Measurements from ENCODE around the gene EEF1AKMT3. TPM values are rescaled to one million over a fixed set of nuclear protein-coding genes. Genes with fewer than 3 reads are reported as not detected.
A peak's percentile ranks its signal among the peaks of the same experiment; 100 is the strongest.

EEF1AKMT3 gene
- total and polyA plus RNA-seq, 2 experiments from 2014 or later = 1.3 to 5.3 TPM

DNA sequence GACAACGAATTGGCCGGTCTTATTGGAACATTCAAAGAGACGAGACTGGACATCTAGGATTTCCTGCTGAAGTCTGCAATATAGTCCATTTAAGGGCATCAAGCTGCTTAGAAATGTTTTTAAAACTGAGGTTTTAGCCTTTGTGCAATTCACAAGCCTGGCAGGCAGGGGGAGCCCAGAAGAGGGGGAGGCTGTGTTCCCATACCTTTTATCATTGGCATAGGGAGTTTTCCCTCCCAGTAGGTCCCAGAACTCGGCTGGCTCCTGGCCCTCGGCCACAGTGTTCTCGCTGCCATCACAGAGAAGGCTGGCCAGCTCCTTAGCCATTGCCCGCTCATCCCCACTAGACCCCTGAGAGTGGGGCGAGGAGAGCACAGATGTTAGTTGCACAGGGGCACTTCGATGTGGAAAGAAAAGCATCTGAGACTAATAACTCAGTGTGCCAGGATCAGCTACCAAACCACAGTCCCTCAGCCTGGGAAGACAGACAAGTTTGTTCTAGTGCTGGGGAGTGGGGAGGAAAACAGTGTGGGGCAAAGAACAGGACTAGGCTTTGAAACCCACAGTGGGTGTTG is 31.0 kb downstream of the EEF1AKMT3 start:
- Mint-ChIP-seq H3K9me3 (no peaks in the 10 kb centered on the region), H3K4me1 (no peaks in the 10 kb centered on the region), H3K27ac (no peak overlapping the region), H3K36me3 (ENCODE audit: low read depth) (peaks cover 6% of the 10 kb centered on the region), H3K4me3 (no peak overlapping the region), H3K27me3 (ENCODE audit: insufficient read depth, low read depth, poor library complexity) (peaks cover 2% of the 10 kb centered on the region)
- Histone ChIP-seq H3K79me2 (replicated peaks; ENCODE audit: insufficient read depth) (no peaks in the 10 kb centered on the region), H4K20me1 (replicated peaks; ENCODE audit: insufficient read depth) (no peaks in the 10 kb centered on the region), H3K36me3 (ENCODE audit: insufficient read depth) (no peaks in the 10 kb centered on the region), H3F3A (replicated peaks; ENCODE audit: low read depth) (no peaks in the 10 kb centered on the region), H3K4me3 (no peak overlapping the region), H3K4me1 (ENCODE audit: insufficient read depth) (peaks cover 2% of the 10 kb centered on the region; the same call in 1 of the 2 replicates), H3K9me2 (ENCODE audit: insufficient read depth) (no peaks in the 10 kb centered on the region), H2AFZ (no peak overlapping the region), H3K27me3 (ENCODE audit: insufficient read depth) (no peaks in the 10 kb centered on the region), H3K27ac (ENCODE audit: low read depth) (no peak overlapping the region), H3K4me2 (no peak overlapping the region)
- ATAC-seq = peak; percentile 98
- DNase-seq (ENCODE audit: low spot score) = peak; percentile 85
- TF ChIP-seq ETS1 (IDR thresholded peaks at IDR 0.05) (no peak), EZH2 (IDR thresholded peaks at IDR 0.05; ENCODE audit: low read depth, unreplicated experiment) (no peak), REST (IDR thresholded peaks at IDR 0.05; ENCODE audit: unreplicated experiment) (no peak), POLR2AphosphoS5 (IDR thresholded peaks at IDR 0.05; ENCODE audit: low read depth) (no peak), ZNF114 (CRISPR knock-in tag; IDR thresholded peaks at IDR 0.05) (no peak), ZNF462 (CRISPR knock-in tag; IDR thresholded peaks at IDR 0.05) (no peak), NANOG (IDR thresholded peaks at IDR 0.05; ENCODE audit: borderline replicate concordance) (no peak)
- TF ChIP-seq, protein P1, sequence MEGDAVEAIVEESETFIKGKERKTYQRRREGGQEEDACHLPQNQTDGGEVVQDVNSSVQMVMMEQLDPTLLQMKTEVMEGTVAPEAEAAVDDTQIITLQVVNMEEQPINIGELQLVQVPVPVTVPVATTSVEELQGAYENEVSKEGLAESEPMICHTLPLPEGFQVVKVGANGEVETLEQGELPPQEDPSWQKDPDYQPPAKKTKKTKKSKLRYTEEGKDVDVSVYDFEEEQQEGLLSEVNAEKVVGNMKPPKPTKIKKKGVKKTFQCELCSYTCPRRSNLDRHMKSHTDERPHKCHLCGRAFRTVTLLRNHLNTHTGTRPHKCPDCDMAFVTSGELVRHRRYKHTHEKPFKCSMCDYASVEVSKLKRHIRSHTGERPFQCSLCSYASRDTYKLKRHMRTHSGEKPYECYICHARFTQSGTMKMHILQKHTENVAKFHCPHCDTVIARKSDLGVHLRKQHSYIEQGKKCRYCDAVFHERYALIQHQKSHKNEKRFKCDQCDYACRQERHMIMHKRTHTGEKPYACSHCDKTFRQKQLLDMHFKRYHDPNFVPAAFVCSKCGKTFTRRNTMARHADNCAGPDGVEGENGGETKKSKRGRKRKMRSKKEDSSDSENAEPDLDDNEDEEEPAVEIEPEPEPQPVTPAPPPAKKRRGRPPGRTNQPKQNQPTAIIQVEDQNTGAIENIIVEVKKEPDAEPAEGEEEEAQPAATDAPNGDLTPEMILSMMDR (conservative IDR thresholded peaks at IDR 0.05; ENCODE audit: low read depth in 2 of 2) = peak; percentile 80 to 84
